ENCODE measurements around the gene TNFSF12. TPM values are rescaled to one million over a fixed set of nuclear protein-coding genes. Genes with fewer than 3 reads are reported as not detected.

The TNFSF12 gene
- total RNA-seq, 1 donor from 2014 or later = 4.3 TPM

- peak; percentile 29 for TF ChIP-seq CTCF (conservative IDR thresholded peaks at IDR 0.05)
- Mint-ChIP-seq H3K4me1 (ENCODE audit: unreplicated experiment) (peaks cover 59% of the 10 kb centered on the region), H3K27me3 (peaks cover 5% of the 10 kb centered on the region), H3K4me3 (peak overlapping the region; percentile 57), H3K36me3 (peaks cover 53% of the 10 kb centered on the region), H3K9me3 (no peaks in the 10 kb centered on the region), H3K27ac (peak overlapping the region; percentile 100)
- no peak for DNase-seq (ENCODE audit: extremely low spot score, unreplicated experiment)
Measured at GRCh38 chr17:7577327-7578199, 28.7 kb downstream of the TNFSF12 start.

- H3K4me3 Mint-ChIP-seq = peak within 1 kb of the TSS; percentile 71
- no peaks in the 10 kb centered on the region for H3K27me3 Mint-ChIP-seq
- no peak for DNase-seq (ENCODE audit: extremely low spot score, unreplicated experiment)
- no peaks in the 10 kb centered on the region for H3K9me3 Mint-ChIP-seq
- peak within 1 kb of the TSS; percentile 100 for H3K27ac Mint-ChIP-seq
- peaks cover 67% of the 10 kb centered on the region for H3K4me1 Mint-ChIP-seq (ENCODE audit: unreplicated experiment)
- H3K36me3 Mint-ChIP-seq = peaks cover 43% of the 10 kb centered on the region
- no peak for TF ChIP-seq CTCF (conservative IDR thresholded peaks at IDR 0.05)
Measured at GRCh38 chr17:7579001-7579833, 30.4 kb downstream of the TNFSF12 start, which contains the start of gene CD68. Gene CD68, plus strand, starts transcription at chr17:7579638. Its CDS starts 40 bp downstream, at chr17:7579678.

DNA sequence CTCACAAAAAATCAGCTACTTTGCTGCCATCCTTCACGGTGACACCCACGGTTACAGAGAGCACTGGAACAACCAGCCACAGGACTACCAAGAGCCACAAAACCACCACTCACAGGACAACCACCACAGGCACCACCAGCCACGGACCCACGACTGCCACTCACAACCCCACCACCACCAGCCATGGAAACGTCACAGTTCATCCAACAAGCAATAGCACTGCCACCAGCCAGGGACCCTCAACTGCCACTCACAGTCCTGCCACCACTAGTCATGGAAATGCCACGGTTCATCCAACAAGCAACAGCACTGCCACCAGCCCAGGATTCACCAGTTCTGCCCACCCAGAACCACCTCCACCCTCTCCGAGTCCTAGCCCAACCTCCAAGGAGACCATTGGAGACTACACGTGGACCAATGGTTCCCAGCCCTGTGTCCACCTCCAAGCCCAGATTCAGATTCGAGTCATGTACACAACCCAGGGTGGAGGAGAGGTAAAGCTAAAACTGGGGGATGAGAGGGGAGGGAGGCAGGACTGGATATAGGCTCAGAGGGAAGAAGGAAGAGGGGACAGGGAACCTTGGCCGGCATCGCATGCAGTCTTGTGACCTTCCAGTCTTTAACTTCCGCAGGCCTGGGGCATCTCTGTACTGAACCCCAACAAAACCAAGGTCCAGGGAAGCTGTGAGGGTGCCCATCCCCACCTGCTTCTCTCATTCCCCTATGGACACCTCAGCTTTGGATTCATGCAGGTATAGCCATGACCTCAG, 31.2 kb downstream of the TNFSF12 start:
- no peaks in the 10 kb centered on the region for H3K9me3 Mint-ChIP-seq
- H3K4me1 Mint-ChIP-seq (ENCODE audit: unreplicated experiment) = peaks cover 67% of the 10 kb centered on the region

GRCh38 chr17:7580604-7581575, 32.0 kb downstream of the TNFSF12 start:
- peak overlapping the region; percentile 57 for H3K4me3 Mint-ChIP-seq
- no peaks in the 10 kb centered on the region for H3K27me3 Mint-ChIP-seq
- no peak for DNase-seq (ENCODE audit: extremely low spot score, unreplicated experiment)
- no peaks in the 10 kb centered on the region for H3K9me3 Mint-ChIP-seq
- H3K4me1 Mint-ChIP-seq (ENCODE audit: unreplicated experiment) = peaks cover 64% of the 10 kb centered on the region
- peak overlapping the region; percentile 100 for H3K27ac Mint-ChIP-seq
- TF ChIP-seq CTCF (conservative IDR thresholded peaks at IDR 0.05) = no peak
- peaks cover 34% of the 10 kb centered on the region for H3K36me3 Mint-ChIP-seq

More for the DNA sequence above, 31.2 kb downstream of the TNFSF12 start:
- no peak for TF ChIP-seq CTCF (conservative IDR thresholded peaks at IDR 0.05)
- Mint-ChIP-seq H3K27ac (peak overlapping the region; percentile 100), H3K36me3 (peaks cover 39% of the 10 kb centered on the region), H3K27me3 (no peaks in the 10 kb centered on the region), H3K4me3 (peak overlapping the region; percentile 71)
- no peak for DNase-seq (ENCODE audit: extremely low spot score, unreplicated experiment)
